GM21381 (cell line): Measurements from ENCODE around the gene MINDY2.
"Not testable (repeated sequence)": the region's sequence is repeated elsewhere in the genome, so short reads cannot be mapped to it uniquely, and the experiment has no call there.

Source experiments
- ATAC-seq: cut with Tn5 transposase; IDR thresholded peaks from one replicate; pipeline ENCODE4 v1.9.1; 2021; ENCODE audit warnings: mild to moderate bottlenecking, moderate library complexity; ENCODE audit not compliant: unreplicated experiment

MINDY2 gene

GRCh38 chr15:58877999-58878825 lies 107.1 kb downstream of the MINDY2 start:
- no peak for ATAC-seq

- ATAC-seq: no peak
Measured at GRCh38 chr15:58880320-58880719, 109.2 kb downstream of the MINDY2 start.

- no peak for ATAC-seq
Measured at GRCh38 chr15:58882243-58882642, 111.1 kb downstream of the MINDY2 start.

GRCh38 chr15:58883926-58884325 lies 112.8 kb downstream of the MINDY2 start:
- not testable (repeated sequence) for ATAC-seq

GRCh38 chr15:58886921-58887320 lies 115.8 kb downstream of the MINDY2 start:
- ATAC-seq: no peak

- ATAC-seq: no peak
Measured at GRCh38 chr15:58889363-58889762, 118.3 kb downstream of the MINDY2 start.

GRCh38 chr15:58898150-58898680 lies 127.1 kb downstream of the MINDY2 start:
- ATAC-seq: no peak

- no peak for ATAC-seq
Measured at GRCh38 chr15:58900631-58901030, 129.5 kb downstream of the MINDY2 start.

GRCh38 chr15:58908550-58909309 lies 137.6 kb downstream of the MINDY2 start:
- ATAC-seq: no peak

- no peak for ATAC-seq
Measured at GRCh38 chr15:58909616-58910015, 138.5 kb downstream of the MINDY2 start.

- ATAC-seq: no peak
Measured at GRCh38 chr15:58910456-58910855, 139.4 kb downstream of the MINDY2 start.
